ENCODE data around the gene ADGRA3. TPM values are rescaled to one million over a fixed set of nuclear protein-coding genes. Genes with fewer than 3 reads are reported as not detected.

The ADGRA3 gene
- total and polyA plus RNA-seq, 2 experiments from 2014 or later: 16.2 to 73.9 TPM

- no peaks in the 10 kb centered on the region for H3K9me2 ChIP-seq (ENCODE audit: insufficient read depth)
- H3K36me3 ChIP-seq (ENCODE audit: insufficient read depth): no peaks in the 10 kb centered on the region
- Mint-ChIP-seq H3K27ac (no peak overlapping the region), H3K4me1 (peaks cover 63% of the 10 kb centered on the region), H3K27me3 (ENCODE audit: insufficient read depth, low read depth, poor library complexity) (peaks cover 4% of the 10 kb centered on the region), H3K4me3 (no peak overlapping the region), H3K36me3 (ENCODE audit: low read depth) (peaks cover 3% of the 10 kb centered on the region; the same call in 1 of the 3 replicates), H3K9me3 (no peaks in the 10 kb centered on the region)
- TF ChIP-seq EZH2 (IDR thresholded peaks at IDR 0.05; ENCODE audit: low read depth, unreplicated experiment) (no peak), ZNF114 (CRISPR knock-in tag; IDR thresholded peaks at IDR 0.05) (no peak), STAT1 (IDR thresholded peaks at IDR 0.05; ENCODE audit: unreplicated experiment) (no peak), JUNB (IDR thresholded peaks at IDR 0.05; ENCODE audit: unreplicated experiment) (no peak), CTCF (conservative IDR thresholded peaks at IDR 0.05; ENCODE audit: low read depth in 2 of 2) (no peak), POLR2AphosphoS5 (IDR thresholded peaks at IDR 0.05; ENCODE audit: low read depth) (no peak), ZNF331 (CRISPR knock-in tag; IDR thresholded peaks at IDR 0.05; ENCODE audit: low read depth) (no peak), EZH2phosphoT487 (IDR thresholded peaks at IDR 0.05; ENCODE audit: unreplicated experiment) (no peak), CREB1 (CRISPR knock-in tag; IDR thresholded peaks at IDR 0.05; ENCODE audit: low read depth) (no peak), ZNF462 (CRISPR knock-in tag; IDR thresholded peaks at IDR 0.05) (no peak), ETS1 (IDR thresholded peaks at IDR 0.05) (no peak), NANOG (IDR thresholded peaks at IDR 0.05; ENCODE audit: borderline replicate concordance) (no peak), REST (IDR thresholded peaks at IDR 0.05; ENCODE audit: unreplicated experiment) (no peak)
- peaks cover 22% of the 10 kb centered on the region for H4K20me1 ChIP-seq (replicated peaks; ENCODE audit: insufficient read depth)
- H3K4me2 ChIP-seq: no peak overlapping the region
- no peak overlapping the region for H3K27ac ChIP-seq (ENCODE audit: low read depth)
- H3K4me3 ChIP-seq: no peak overlapping the region
- H3K79me2 ChIP-seq (replicated peaks; ENCODE audit: insufficient read depth): no peaks in the 10 kb centered on the region; the same call in 1 of the 2 replicates
- H2AFZ ChIP-seq: no peak overlapping the region
- DNase-seq (ENCODE audit: low spot score) (no peak), ATAC-seq (no peak)
- peaks cover 33% of the 10 kb centered on the region for H3K4me1 ChIP-seq (ENCODE audit: insufficient read depth)
- no peaks in the 10 kb centered on the region for H3F3A ChIP-seq (replicated peaks; ENCODE audit: low read depth)
- H3K27me3 ChIP-seq (ENCODE audit: insufficient read depth): no peaks in the 10 kb centered on the region
Observed at GRCh38 chr4:22487328-22487727, 28.5 kb downstream of the ADGRA3 start.

All from GM23338 (cell line).